Gastrocnemius medialis (tissue), 4 donors: ENCODE data around the gene PLIN1. TPM values are rescaled to one million over a fixed set of nuclear protein-coding genes. Genes with fewer than 3 reads are reported as not detected.

Experiments
- ATAC-seq, 2 donors: fragments of 150-250 bp; one replicate each; pipeline ENCODE4 v1.9.1; 2016
- DNase-seq, 2 donors: peaks; one replicate each; pipeline ENCODE4 v3.0.0-alpha.2; 2019
- H3K27ac ChIP-seq, 4 donors: fragments of 200-600 bp; sonication (generic); 1 replicate in 1 of 4; 2 replicates in 3 of 4; pipeline ENCODE4 v1.5.1; 2016 to 2018; ENCODE audit warnings: mild to moderate bottlenecking in 2 of 4, moderate library complexity in 1 of 4
- H3K27me3 ChIP-seq, 3 donors: fragments of 200-600 bp; sonication (generic) in 2 of 3; 1 replicate in 1 of 3; 2 replicates in 2 of 3; pipeline versions ENCODE4 v1.5.1 to v1.6.0; 2016 to 2019; ENCODE audit warnings: mild to moderate bottlenecking in 1 of 3, moderate library complexity in 1 of 3
- H3K36me3 ChIP-seq, 2 donors: fragments of 200-600 bp; sonication (generic) in 1 of 2; one replicate each; pipeline ENCODE4 v1.5.1; 2017 to 2018
- H3K4me1 ChIP-seq, 2 donors: fragments of 200-600 bp; sonication (generic) in 1 of 2; one replicate each; pipeline ENCODE4 v1.5.1; 2016 to 2017; ENCODE audit warnings: mild to moderate bottlenecking in 2 of 2
- H3K4me3 ChIP-seq, 4 donors: fragments of 200-600 bp; sonication (generic) in 3 of 4; 1 replicate in 1 of 4; 2 replicates in 3 of 4; pipeline ENCODE4 v1.5.1; 2016 to 2019; ENCODE audit warnings: mild to moderate bottlenecking in 2 of 4
- H3K9me3 ChIP-seq, 3 donors: fragments of 200-600 bp; sonication (generic) in 2 of 3; 1 replicate in 1 of 3; 2 replicates in 2 of 3; pipeline ENCODE4 v1.5.1; 2016 to 2019
- POLR2A ChIP-seq, 2 donors: fragments of 450-650 bp; IDR thresholded peaks; one replicate each; pipeline ENCODE4 v1.6.1; 2017; ENCODE audit warnings: antibody characterized with exemption in 2 of 2, mild to moderate bottlenecking in 2 of 2, moderate library complexity in 2 of 2
- in situ Hi-C, 4 donors: fragments of 200-750 bp; cut with MboI; loops; one replicate each; pipeline versions ENCODE4 v1.15.0 to v1.8.0; 2017; ENCODE audit warnings: low sequenced_read_pairs in 4 of 4
- intact Hi-C: fragments of 100-400 bp; cut with DNase I; formaldehyde crosslinking; loops from one replicate; pipeline ENCODE4 v1.15.1; 2023; ENCODE audit warnings: low total_unique reads
- total RNA-seq, 4 donors: library from RNA; depleted of rRNA; stranded (reverse); fragments of >200 nt; gene quantifications; one replicate each; pipeline versions ENCODE4 v1.1.0 to v1.2.3, GENCODE V29; 2016
- TF ChIP-seq, protein P1 (sequence below), 5 experiments: fragments of 450-650 bp in 3 of 5; fragments of 200-600 bp in 2 of 5; sonication (generic) in 2 of 5; IDR thresholded peaks in 4 of 5; conservative IDR thresholded peaks in 1 of 5; 1 replicate in 4 of 5; 2 replicates in 1 of 5; pipeline ENCODE4 v1.5.1; 2016 to 2019; ENCODE audit warnings: antibody characterized with exemption in 5 of 5, mild to moderate bottlenecking in 3 of 5, moderate library complexity in 3 of 5

Gene PLIN1
- total RNA-seq, 4 donors from 2014 or later, result 1.8 to 17.9 (median 6.3) TPM

DNA sequence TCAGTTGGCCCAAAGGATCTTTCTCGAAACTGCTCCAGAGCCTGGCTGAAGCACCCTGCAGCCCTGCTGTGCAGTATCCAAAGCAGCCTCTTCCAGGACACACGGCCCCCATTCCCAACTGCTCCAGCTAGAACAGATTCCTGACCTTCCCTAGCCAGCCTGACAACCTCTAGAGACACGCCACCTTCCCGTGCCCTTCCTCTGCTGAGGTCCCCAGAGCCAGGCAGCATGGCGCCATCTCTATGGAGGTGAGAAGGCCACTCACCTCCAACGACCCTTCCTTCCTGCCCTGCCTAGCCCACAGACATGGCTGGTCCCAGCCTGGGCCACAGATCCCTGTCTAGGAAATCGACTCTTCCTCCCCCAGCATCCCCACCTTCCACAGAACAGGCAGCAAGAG, 27.0 kb downstream of the PLIN1 start:
- peaks cover 4 to 13% of the 10 kb centered on the region in 2 donors for H3K4me1 ChIP-seq
- H3K27ac ChIP-seq, result no peak overlapping the region
- no peak overlapping the region for H3K4me3 ChIP-seq
- H3K9me3 ChIP-seq, result no peaks in the 10 kb centered on the region
- H3K27me3 ChIP-seq, result peaks cover 3 to 15% (median 8%) of the 10 kb centered on the region in 3 donors
- ATAC-seq (no peak), DNase-seq (no peak)
- in situ Hi-C loops, result no loop called here
- no peaks in the 10 kb centered on the region for H3K36me3 ChIP-seq
- TF ChIP-seq, protein P1, sequence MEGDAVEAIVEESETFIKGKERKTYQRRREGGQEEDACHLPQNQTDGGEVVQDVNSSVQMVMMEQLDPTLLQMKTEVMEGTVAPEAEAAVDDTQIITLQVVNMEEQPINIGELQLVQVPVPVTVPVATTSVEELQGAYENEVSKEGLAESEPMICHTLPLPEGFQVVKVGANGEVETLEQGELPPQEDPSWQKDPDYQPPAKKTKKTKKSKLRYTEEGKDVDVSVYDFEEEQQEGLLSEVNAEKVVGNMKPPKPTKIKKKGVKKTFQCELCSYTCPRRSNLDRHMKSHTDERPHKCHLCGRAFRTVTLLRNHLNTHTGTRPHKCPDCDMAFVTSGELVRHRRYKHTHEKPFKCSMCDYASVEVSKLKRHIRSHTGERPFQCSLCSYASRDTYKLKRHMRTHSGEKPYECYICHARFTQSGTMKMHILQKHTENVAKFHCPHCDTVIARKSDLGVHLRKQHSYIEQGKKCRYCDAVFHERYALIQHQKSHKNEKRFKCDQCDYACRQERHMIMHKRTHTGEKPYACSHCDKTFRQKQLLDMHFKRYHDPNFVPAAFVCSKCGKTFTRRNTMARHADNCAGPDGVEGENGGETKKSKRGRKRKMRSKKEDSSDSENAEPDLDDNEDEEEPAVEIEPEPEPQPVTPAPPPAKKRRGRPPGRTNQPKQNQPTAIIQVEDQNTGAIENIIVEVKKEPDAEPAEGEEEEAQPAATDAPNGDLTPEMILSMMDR (IDR thresholded peaks at IDR 0.05 in 4 of 5, conservative IDR thresholded peaks at IDR 0.05 in 1 of 5), result no peak
- TF ChIP-seq POLR2A (IDR thresholded peaks at IDR 0.05), result no peak
- intact Hi-C loops, result no loop called here

DNA sequence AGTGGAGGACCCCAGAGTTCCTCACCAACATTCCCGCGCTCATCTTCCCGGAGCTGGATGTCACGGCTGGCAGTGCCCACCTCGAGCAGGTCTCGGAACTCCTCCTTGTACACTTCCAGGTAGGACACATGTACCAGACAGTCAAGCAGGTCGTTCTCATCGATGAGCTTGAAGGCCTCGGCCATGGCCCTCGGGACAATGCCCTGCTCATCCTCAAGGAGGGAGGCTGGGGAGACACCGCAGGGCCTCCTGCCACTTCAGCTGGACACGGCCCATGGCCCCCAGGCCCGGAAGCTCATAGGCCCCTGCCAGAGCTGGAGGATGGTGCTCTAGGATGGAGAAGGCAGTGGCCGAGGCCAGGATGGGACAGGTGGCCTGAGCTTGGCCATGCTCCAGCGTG, 29.5 kb downstream of the PLIN1 start:
- in situ Hi-C loops, result no loop called here
- DNase-seq, result no peak
- intact Hi-C loops, result loop anchor here (10.0 kb wide), 1 partner anchor 45 kb away; the partner anchor contains the start of genes PEX11A and WDR93
- Histone ChIP-seq H3K36me3 (no peaks in the 10 kb centered on the region), H3K9me3 (no peaks in the 10 kb centered on the region), H3K27me3 (peaks cover 3 to 10% (median 6%) of the 10 kb centered on the region in 3 donors), H3K27ac (no peak overlapping the region), H3K4me1 (peaks cover 4 to 8% of the 10 kb centered on the region in 2 donors), H3K4me3 (no peak overlapping the region)
- ATAC-seq, result no peak
- TF ChIP-seq POLR2A (IDR thresholded peaks at IDR 0.05), result no peak
- TF ChIP-seq, protein P1 (IDR thresholded peaks at IDR 0.05 in 4 of 5, conservative IDR thresholded peaks at IDR 0.05 in 1 of 5), result no peak

- no peaks in the 10 kb centered on the region for H3K36me3 ChIP-seq
- TF ChIP-seq POLR2A (IDR thresholded peaks at IDR 0.05), result no peak
- TF ChIP-seq, protein P1 (IDR thresholded peaks at IDR 0.05 in 4 of 5, conservative IDR thresholded peaks at IDR 0.05 in 1 of 5), result no peak
- no peak for DNase-seq
- H3K4me1 ChIP-seq, result peaks cover 0 to 3% of the 10 kb centered on the region in 2 donors
- in situ Hi-C loops, result no loop called here
- no peaks in the 10 kb centered on the region for H3K9me3 ChIP-seq
- H3K27ac ChIP-seq, result no peak overlapping the region
- no peak overlapping the region for H3K4me3 ChIP-seq
- intact Hi-C loops, result loop anchor here (10.0 kb wide), 1 partner anchor 46 kb away; the partner anchor contains the start of genes PEX11A and WDR93
- no peak for ATAC-seq
- H3K27me3 ChIP-seq, result peaks cover 0 to 4% (median 0%) of the 10 kb centered on the region in 3 donors
Measured at GRCh38 chr15:89649013-89649625, 30.0 kb downstream of the PLIN1 start.

DNA sequence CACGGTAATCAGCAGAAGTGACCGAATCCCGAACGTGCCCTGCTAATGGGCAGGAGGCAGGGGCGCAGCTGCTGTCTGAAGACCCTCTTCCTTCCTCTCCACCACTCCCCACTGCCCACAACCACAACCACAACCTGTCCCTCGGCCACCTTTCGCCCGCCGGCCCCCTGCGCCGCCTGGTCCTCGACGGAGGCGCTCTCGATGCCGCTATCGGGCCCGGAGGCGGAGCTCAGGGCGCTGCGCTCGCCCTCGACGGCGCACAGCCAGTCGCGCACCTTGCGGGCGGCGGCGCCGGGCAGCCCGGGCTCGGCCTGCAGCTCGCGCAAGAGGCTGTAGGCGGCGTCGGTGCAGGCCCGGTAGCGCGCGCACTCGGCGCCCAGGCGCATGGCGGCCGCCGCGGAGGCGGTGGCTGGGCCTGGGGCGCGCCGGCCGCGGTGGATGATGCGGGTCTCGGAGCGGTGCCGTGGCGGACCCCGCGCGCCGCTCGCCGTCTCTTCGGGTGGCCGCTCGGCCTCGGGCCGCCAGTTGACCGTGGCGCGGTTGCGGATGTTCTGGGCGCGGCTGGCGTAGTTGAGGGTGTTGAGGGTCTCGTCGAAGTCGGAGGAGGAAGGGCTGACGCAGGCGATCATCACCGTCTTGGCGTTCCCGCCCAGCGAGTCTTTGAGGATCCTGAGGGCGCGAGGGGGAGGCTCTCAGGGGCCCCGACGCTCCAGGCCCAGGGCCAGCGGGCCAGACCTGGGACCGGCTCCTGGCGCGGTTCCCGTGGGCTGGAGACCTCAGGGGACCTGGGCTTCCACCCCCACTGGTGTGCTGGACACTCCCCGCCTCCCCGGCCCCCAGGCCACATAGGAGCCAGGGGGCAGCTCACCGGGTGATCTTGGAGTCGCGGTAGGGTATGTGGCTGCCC, 30.8 kb downstream of the PLIN1 start:
- ATAC-seq (no peak), DNase-seq (no peak)
- TF ChIP-seq, protein P1 (IDR thresholded peaks at IDR 0.05 in 4 of 5, conservative IDR thresholded peaks at IDR 0.05 in 1 of 5), result no peak
- TF ChIP-seq POLR2A (IDR thresholded peaks at IDR 0.05), result no peak
- peaks cover 0 to 3% of the 10 kb centered on the region in 2 donors for H3K4me1 ChIP-seq
- peaks cover 0 to under 1% (median 0%) of the 10 kb centered on the region in 3 donors for H3K27me3 ChIP-seq
- H3K9me3 ChIP-seq, result no peaks in the 10 kb centered on the region
- H3K36me3 ChIP-seq, result no peaks in the 10 kb centered on the region
- no peak overlapping the region for H3K27ac ChIP-seq
- intact Hi-C loops (loop anchor here (10.0 kb wide), 1 partner anchor 46 kb away; the partner anchor contains the start of genes PEX11A and WDR93), in situ Hi-C loops (no loop called here)
- no peak overlapping the region for H3K4me3 ChIP-seq
